Smooth muscle cell (in vitro differentiated cells): ENCODE measurements around the gene STX17. TPM values are rescaled to one million over a fixed set of nuclear protein-coding genes. Genes with fewer than 3 reads are reported as not detected.

Experiments used
- DNase-seq: peaks from one replicate; lab custom pipeline; 2025; ENCODE audit not compliant: unreplicated experiment; lab: John Stamatoyannopoulos, UW
- H2AFZ ChIP-seq: fragments of 200-600 bp; sonication (generic); 2 replicates; pipeline ENCODE4 v1.6.0; 2016; ENCODE audit warnings: antibody characterized with exemption, low read depth, mild to moderate bottlenecking
- H3F3A ChIP-seq: fragments of 200-600 bp; sonication (generic); 2 replicates; pipeline ENCODE4 v1.6.0; 2017; ENCODE audit warnings: antibody characterized with exemption, low read depth
- H3K27ac ChIP-seq: fragments of 200-600 bp; sonication (generic); 2 replicates; pipeline ENCODE4 v1.5.1; 2016; ENCODE audit warnings: low read depth, mild to moderate bottlenecking
- H3K27me3 ChIP-seq: fragments of 200-600 bp; sonication (generic); 2 replicates; pipeline ENCODE4 v1.6.1; 2016; ENCODE audit warnings: low read depth, mild to moderate bottlenecking
- H3K36me3 ChIP-seq: fragments of 200-600 bp; sonication (generic); 2 replicates; pipeline ENCODE4 v1.5.1; 2016; ENCODE audit warnings: low read depth
- H3K4me1 ChIP-seq: fragments of 200-600 bp; sonication (generic); 2 replicates; pipeline ENCODE4 v1.5.1; 2016; ENCODE audit warnings: low read depth
- H3K4me2 ChIP-seq: fragments of 200-600 bp; sonication (generic); 2 replicates; pipeline ENCODE4 v1.6.0; 2016; ENCODE audit warnings: mild to moderate bottlenecking
- H3K4me3 ChIP-seq: fragments of 200-600 bp; sonication (generic); 2 replicates; pipeline ENCODE4 v1.5.1; 2016; ENCODE audit warnings: mild to moderate bottlenecking
- H3K79me2 ChIP-seq: fragments of 200-600 bp; sonication (generic); 2 replicates; pipeline ENCODE4 v1.6.0; 2016; ENCODE audit warnings: low read depth, mild to moderate bottlenecking
- H3K9ac ChIP-seq: fragments of 200-600 bp; sonication (generic); 2 replicates; pipeline ENCODE4 v1.6.0; 2016; ENCODE audit warnings: low read depth
- H3K9me3 ChIP-seq: fragments of 200-600 bp; sonication (generic); replicated peaks from 2 replicates; pipeline ENCODE4 v1.5.1; 2016; ENCODE audit warnings: low read depth
- H4K20me1 ChIP-seq: fragments of 200-600 bp; sonication (generic); 2 replicates; pipeline ENCODE4 v1.6.0; 2016; ENCODE audit warnings: low read depth
- CTCF ChIP-seq: fragments of 200-600 bp; sonication (generic); IDR thresholded peaks from 2 replicates; pipeline ENCODE4 v1.5.1; 2017; ENCODE audit warnings: borderline replicate concordance, mild to moderate bottlenecking, antibody characterized with exemption; ENCODE audit not compliant: insufficient read depth, poor library complexity, severe bottlenecking
- WGBS: methylation state at CpG from one replicate; pipeline ENCODE4 v1.1.7; 2016; ENCODE audit warnings: low lambda C conversion rate; 5-methylcytosine and 5-hydroxymethylcytosine counted together
- polyA plus RNA-seq: library from polyadenylated mRNA; unstranded; fragments of >200 nt; fragmentation: Nextera tagmentation; extraction: Ambion mirVana; gene quantifications from 2 replicates; pipeline ENCODE4 v1.2.1, GENCODE V29; 2016
- total RNA-seq: library from RNA; depleted of rRNA; stranded (reverse); fragments of >200 nt; gene quantifications from 2 replicates; pipeline ENCODE4 v1.2.3, GENCODE V29; 2014

Gene STX17
- total and polyA plus RNA-seq, 2 experiments from 2014 or later: 11.1 to 15.9 TPM

DNA sequence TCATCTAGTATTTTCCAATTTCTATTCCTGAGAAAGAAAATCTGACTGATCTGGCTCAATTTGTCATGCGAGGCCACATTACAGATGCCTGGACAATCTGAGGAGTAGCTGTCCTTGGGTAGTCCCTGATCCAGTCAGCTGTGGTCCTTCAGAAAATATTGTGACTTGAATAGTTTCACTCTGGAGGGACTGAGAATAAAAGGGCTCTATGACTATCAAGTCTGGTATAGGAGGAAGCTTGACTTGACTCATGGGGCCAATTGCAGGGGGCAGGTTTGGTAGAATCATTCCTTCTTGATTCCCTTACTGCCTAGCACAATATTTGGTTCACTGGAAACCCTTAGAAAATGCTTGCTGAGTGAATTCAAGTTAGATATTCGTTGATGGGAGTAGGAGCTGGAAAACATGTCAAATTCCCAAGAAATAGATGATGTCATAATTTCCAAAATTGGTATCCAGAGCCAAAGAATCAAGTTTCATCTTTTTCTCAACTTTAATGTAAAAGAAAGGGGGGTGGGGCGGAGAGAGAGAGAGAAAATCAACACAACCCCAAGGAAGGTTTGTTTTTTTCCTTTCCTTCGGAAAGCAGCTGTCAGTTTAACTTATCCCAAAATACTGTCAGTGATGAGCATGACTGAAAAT is 32.4 kb upstream of the STX17 start:
- Histone ChIP-seq H3K4me2 (no peak overlapping the region), H3K4me1 (no peaks in the 10 kb centered on the region), H4K20me1 (no peaks in the 10 kb centered on the region), H3K36me3 (no peaks in the 10 kb centered on the region), H3K9me3 (no peaks in the 10 kb centered on the region), H3K79me2 (no peaks in the 10 kb centered on the region), H3F3A (no peaks in the 10 kb centered on the region), H3K27me3 (no peaks in the 10 kb centered on the region), H2AFZ (no peak overlapping the region), H3K9ac (no peak overlapping the region), H3K27ac (no peak overlapping the region), H3K4me3 (no peak overlapping the region)
- no peak for TF ChIP-seq CTCF
- DNase-seq: no peak
- WGBS: 92% methylated on average over 4 of the region's 4 CpGs

GRCh38 chr9:99876190-99876589 is 30.3 kb upstream of the STX17 start:
- 100% methylated on average over 2 of the region's 2 CpGs for WGBS
- Histone ChIP-seq H3K4me2 (no peak overlapping the region), H3K9ac (no peak overlapping the region), H3K27ac (no peak overlapping the region), H3K4me3 (no peak overlapping the region), H3K36me3 (no peaks in the 10 kb centered on the region), H4K20me1 (no peaks in the 10 kb centered on the region), H3K4me1 (no peaks in the 10 kb centered on the region), H3K27me3 (no peaks in the 10 kb centered on the region), H3K9me3 (no peaks in the 10 kb centered on the region), H3F3A (no peaks in the 10 kb centered on the region), H2AFZ (no peak overlapping the region), H3K79me2 (no peaks in the 10 kb centered on the region)
- no peak for DNase-seq
- TF ChIP-seq CTCF: no peak

DNA sequence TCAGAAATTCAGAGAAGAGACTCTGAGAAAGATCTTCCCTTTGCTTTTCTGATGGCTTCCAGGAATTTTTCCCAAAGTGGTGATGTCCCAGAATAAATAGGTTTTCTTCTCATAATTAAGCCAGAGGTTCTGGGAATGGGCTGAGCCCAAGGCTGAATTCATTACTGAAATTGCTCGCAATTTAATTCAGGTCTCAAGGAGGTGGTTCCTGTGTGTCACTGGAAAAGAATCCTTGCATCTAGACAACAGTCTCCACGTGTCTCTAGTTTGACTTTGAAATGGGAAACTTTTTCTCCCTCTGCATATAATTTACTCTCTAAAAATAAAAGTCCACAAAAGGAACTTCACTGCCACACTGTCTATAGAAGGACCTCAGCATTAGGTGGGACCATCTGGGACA is 27.8 kb upstream of the STX17 start:
- Histone ChIP-seq H3K9me3 (no peaks in the 10 kb centered on the region), H3K4me3 (no peak overlapping the region), H3K27ac (no peak overlapping the region), H3K4me1 (no peaks in the 10 kb centered on the region), H3K27me3 (no peaks in the 10 kb centered on the region), H2AFZ (no peak overlapping the region), H4K20me1 (no peaks in the 10 kb centered on the region), H3K79me2 (no peaks in the 10 kb centered on the region), H3K9ac (no peak overlapping the region), H3K36me3 (no peaks in the 10 kb centered on the region), H3F3A (no peaks in the 10 kb centered on the region), H3K4me2 (no peak overlapping the region)
- TF ChIP-seq CTCF: no peak
- 53% methylated on average over 2 of the region's 2 CpGs for WGBS
- DNase-seq: no peak

DNA sequence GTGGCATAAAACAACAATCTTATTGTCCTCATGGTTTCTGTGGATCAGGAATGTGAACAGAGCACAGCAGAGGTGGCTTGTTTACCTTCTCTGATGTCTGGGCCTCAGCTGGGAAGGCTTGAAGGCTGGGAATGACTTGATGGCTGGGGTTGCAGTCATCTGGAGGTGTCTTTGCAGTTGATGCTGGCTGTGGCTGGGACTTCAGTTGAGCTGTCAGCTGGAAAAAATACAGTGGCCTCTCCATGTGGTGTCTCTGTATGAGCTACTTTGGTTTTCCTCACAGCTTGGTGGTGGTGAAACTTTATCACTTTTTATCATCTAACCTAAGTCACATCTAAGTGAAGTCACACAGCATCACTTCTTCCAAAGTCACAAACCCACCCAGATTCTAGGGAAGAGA is 24.7 kb upstream of the STX17 start:
- TF ChIP-seq CTCF: no peak

More for the DNA sequence above, 24.7 kb upstream of the STX17 start:
- DNase-seq: no peak
- H2AFZ ChIP-seq: no peak overlapping the region
- H3K4me3 ChIP-seq: no peak overlapping the region
- H3K27me3 ChIP-seq: no peaks in the 10 kb centered on the region
- H3K4me2 ChIP-seq: no peak overlapping the region
- no peaks in the 10 kb centered on the region for H3K4me1 ChIP-seq
- H4K20me1 ChIP-seq: no peaks in the 10 kb centered on the region
- H3K79me2 ChIP-seq: no peaks in the 10 kb centered on the region
- no peak overlapping the region for H3K9ac ChIP-seq
- no peak overlapping the region for H3K27ac ChIP-seq
- no peaks in the 10 kb centered on the region for H3F3A ChIP-seq
- no peaks in the 10 kb centered on the region for H3K9me3 ChIP-seq
- no peaks in the 10 kb centered on the region for H3K36me3 ChIP-seq
